ENCODE data around the gene INPP5D.

The INPP5D gene

GRCh38 chr2:233023007-233023760 lies 37.0 kb upstream of the INPP5D start:
- no peaks in the 10 kb centered on the region for H3K79me2 ChIP-seq (ENCODE audit: insufficient read depth, low read length)

GRCh38 chr2:233023761-233024410 lies 36.3 kb upstream of the INPP5D start:
- H3K9me3 ChIP-seq (ENCODE audit: low read length), result no peaks in the 10 kb centered on the region
- no peak overlapping the region for H3K27ac ChIP-seq (ENCODE audit: low read depth, low read length, poor library complexity, severe bottlenecking)
- 0 out of 2 replicates have a peak, but pooled peaks cover 4% of the 10 kb centered on the region for H3K27me3 ChIP-seq (ENCODE audit: insufficient read depth, low read length)
- H3F3A ChIP-seq (ENCODE audit: insufficient read depth, low read length), result no peaks in the 10 kb centered on the region
- no peak overlapping the region for H2AFZ ChIP-seq (ENCODE audit: low read length)
- no peak overlapping the region for H3K9ac ChIP-seq (ENCODE audit: low read length)
- TF ChIP-seq, protein P1, sequence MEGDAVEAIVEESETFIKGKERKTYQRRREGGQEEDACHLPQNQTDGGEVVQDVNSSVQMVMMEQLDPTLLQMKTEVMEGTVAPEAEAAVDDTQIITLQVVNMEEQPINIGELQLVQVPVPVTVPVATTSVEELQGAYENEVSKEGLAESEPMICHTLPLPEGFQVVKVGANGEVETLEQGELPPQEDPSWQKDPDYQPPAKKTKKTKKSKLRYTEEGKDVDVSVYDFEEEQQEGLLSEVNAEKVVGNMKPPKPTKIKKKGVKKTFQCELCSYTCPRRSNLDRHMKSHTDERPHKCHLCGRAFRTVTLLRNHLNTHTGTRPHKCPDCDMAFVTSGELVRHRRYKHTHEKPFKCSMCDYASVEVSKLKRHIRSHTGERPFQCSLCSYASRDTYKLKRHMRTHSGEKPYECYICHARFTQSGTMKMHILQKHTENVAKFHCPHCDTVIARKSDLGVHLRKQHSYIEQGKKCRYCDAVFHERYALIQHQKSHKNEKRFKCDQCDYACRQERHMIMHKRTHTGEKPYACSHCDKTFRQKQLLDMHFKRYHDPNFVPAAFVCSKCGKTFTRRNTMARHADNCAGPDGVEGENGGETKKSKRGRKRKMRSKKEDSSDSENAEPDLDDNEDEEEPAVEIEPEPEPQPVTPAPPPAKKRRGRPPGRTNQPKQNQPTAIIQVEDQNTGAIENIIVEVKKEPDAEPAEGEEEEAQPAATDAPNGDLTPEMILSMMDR (IDR thresholded peaks at IDR 0.05; ENCODE audit: low read length), result no peak
- TF ChIP-seq EZH2 (IDR thresholded peaks at IDR 0.05; ENCODE audit: borderline replicate concordance, low read length), result no peak
- H3K9me2 ChIP-seq (ENCODE audit: low read depth, low read length), result no peaks in the 10 kb centered on the region
- H3K4me1 ChIP-seq (ENCODE audit: insufficient read depth, low read length, severe bottlenecking), result no peaks in the 10 kb centered on the region
- H3K79me2 ChIP-seq (ENCODE audit: insufficient read depth, low read length), result no peaks in the 10 kb centered on the region
- no peaks in the 10 kb centered on the region for H4K20me1 ChIP-seq (ENCODE audit: insufficient read depth, low read length)
- no peak overlapping the region for H3K4me3 ChIP-seq (ENCODE audit: low read depth, low read length, poor library complexity, severe bottlenecking)
- no peaks in the 10 kb centered on the region for H3K36me3 ChIP-seq (ENCODE audit: insufficient read depth, low read length)
- no peak overlapping the region for H3K4me2 ChIP-seq (ENCODE audit: low read length)

More at GRCh38 chr2:233023007-233023760, 37.0 kb upstream of the INPP5D start:
- H3K9me2 ChIP-seq (ENCODE audit: low read depth, low read length), result no peaks in the 10 kb centered on the region
- H2AFZ ChIP-seq (ENCODE audit: low read length), result no peak overlapping the region
- H3K4me1 ChIP-seq (ENCODE audit: insufficient read depth, low read length, severe bottlenecking), result no peaks in the 10 kb centered on the region
- TF ChIP-seq, protein P1 (IDR thresholded peaks at IDR 0.05; ENCODE audit: low read length), result no peak
- no peak for TF ChIP-seq EZH2 (IDR thresholded peaks at IDR 0.05; ENCODE audit: borderline replicate concordance, low read length)
- H3K27me3 ChIP-seq (ENCODE audit: insufficient read depth, low read length), result 0 out of 2 replicates have a peak, but pooled peaks cover 4% of the 10 kb centered on the region
- H3K4me2 ChIP-seq (ENCODE audit: low read length), result no peak overlapping the region
- H3K9ac ChIP-seq (ENCODE audit: low read length), result no peak overlapping the region
- no peaks in the 10 kb centered on the region for H3K36me3 ChIP-seq (ENCODE audit: insufficient read depth, low read length)
- no peak overlapping the region for H3K4me3 ChIP-seq (ENCODE audit: low read depth, low read length, poor library complexity, severe bottlenecking)
- no peak overlapping the region for H3K27ac ChIP-seq (ENCODE audit: low read depth, low read length, poor library complexity, severe bottlenecking)
- H3F3A ChIP-seq (ENCODE audit: insufficient read depth, low read length), result no peaks in the 10 kb centered on the region
- no peaks in the 10 kb centered on the region for H3K9me3 ChIP-seq (ENCODE audit: low read length)
- no peaks in the 10 kb centered on the region for H4K20me1 ChIP-seq (ENCODE audit: insufficient read depth, low read length)

- H3K4me2 ChIP-seq (ENCODE audit: low read length), result no peak overlapping the region
- no peaks in the 10 kb centered on the region for H3K4me1 ChIP-seq (ENCODE audit: insufficient read depth, low read length, severe bottlenecking)
- H3K27ac ChIP-seq (ENCODE audit: low read depth, low read length, poor library complexity, severe bottlenecking), result no peak overlapping the region
Observed at GRCh38 chr2:233025706-233026105, 34.4 kb upstream of the INPP5D start.

More at GRCh38 chr2:233025706-233026105, 34.4 kb upstream of the INPP5D start:
- no peak for TF ChIP-seq EZH2 (IDR thresholded peaks at IDR 0.05; ENCODE audit: borderline replicate concordance, low read length)
- TF ChIP-seq, protein P1 (IDR thresholded peaks at IDR 0.05; ENCODE audit: low read length), result no peak
- Histone ChIP-seq H3K9me3 (ENCODE audit: low read length) (no peaks in the 10 kb centered on the region), H2AFZ (ENCODE audit: low read length) (no peak overlapping the region), H4K20me1 (ENCODE audit: insufficient read depth, low read length) (no peaks in the 10 kb centered on the region), H3K36me3 (ENCODE audit: insufficient read depth, low read length) (no peaks in the 10 kb centered on the region), H3K9ac (ENCODE audit: low read length) (no peak overlapping the region), H3F3A (ENCODE audit: insufficient read depth, low read length) (no peaks in the 10 kb centered on the region), H3K79me2 (ENCODE audit: insufficient read depth, low read length) (no peaks in the 10 kb centered on the region), H3K4me3 (ENCODE audit: low read depth, low read length, poor library complexity, severe bottlenecking) (no peak overlapping the region), H3K27me3 (ENCODE audit: insufficient read depth, low read length) (0 out of 2 replicates have a peak, but pooled peaks cover 4% of the 10 kb centered on the region), H3K9me2 (ENCODE audit: low read depth, low read length) (no peaks in the 10 kb centered on the region)

Data from OCI-LY1 (cell line).